Naive thymus-derived CD4-positive, alpha-beta T cell (primary cell): Measurements from ENCODE around the gene BMP10. TPM values are rescaled to one million over a fixed set of nuclear protein-coding genes. Genes with fewer than 3 reads are reported as not detected.

Source experiments
- ATAC-seq: fragments of 150-1000 bp; cut with Tn5 transposase; 2 replicates; pipeline ENCODE4 v1.10.0; 2021; ENCODE audit warnings: mild to moderate bottlenecking, moderate library complexity
- CTCF ChIA-PET: fragments of 350-600 bp; sonication (Branson Sonifier 250); formaldehyde crosslinking; loops from one replicate; lab custom pipeline; 2021; ENCODE audit warnings: antibody characterized with exemption; lab: Charles Lee
- POLR2A ChIA-PET: fragments of 350-600 bp; sonication (Branson Sonifier 250); formaldehyde crosslinking; loops from one replicate; lab custom pipeline; 2021; ENCODE audit warnings: antibody characterized with exemption, inconsistent platforms; lab: Charles Lee
- DNase-seq, 9 donors: peaks; one replicate each; pipeline versions ENCODE4 v3.0.0 to v3.0.0-alpha.2; 2020 to 2022; ENCODE audit warnings: mixed read lengths in 1 of 9
- H3K27ac ChIP-seq: one replicate; pipeline ENCODE4 v1.7.0; 2013; ENCODE audit warnings: mild to moderate bottlenecking, low read depth, low read length, moderate library complexity
- H3K27me3 ChIP-seq, 2 donors: one replicate each; pipeline ENCODE4 v1.7.0; 2013; ENCODE audit warnings: low read length in 2 of 2, mild to moderate bottlenecking in 2 of 2, moderate library complexity in 2 of 2; ENCODE audit not compliant: control insufficient read depth in 2 of 2, insufficient read depth in 2 of 2
- H3K36me3 ChIP-seq, 3 experiments: 1 replicate in 2 of 3; 2 replicates in 1 of 3; pipeline ENCODE4 v1.7.0; 2013; ENCODE audit warnings: low read length in 3 of 3, mild to moderate bottlenecking in 3 of 3, moderate library complexity in 1 of 3; ENCODE audit not compliant: insufficient read depth in 3 of 3, control insufficient read depth in 2 of 3
- H3K4me1 ChIP-seq, 2 donors: one replicate each; pipeline ENCODE4 v1.7.0; 2013; ENCODE audit warnings: low read length in 2 of 2, mild to moderate bottlenecking in 2 of 2, moderate library complexity in 1 of 2; ENCODE audit not compliant: control insufficient read depth in 2 of 2, insufficient read depth in 2 of 2
- H3K4me3 ChIP-seq: 2 replicates; pipeline ENCODE4 v1.7.0; 2013; ENCODE audit warnings: mild to moderate bottlenecking, low read length
- H3K9me3 ChIP-seq, 3 experiments: 1 replicate in 2 of 3; 2 replicates in 1 of 3; pipeline ENCODE4 v1.7.0; 2013; ENCODE audit warnings: low read length in 3 of 3; ENCODE audit not compliant: control insufficient read depth in 2 of 3
- H3K27ac Mint-ChIP-seq, 9 donors: one replicate each; pipeline ENCODE4 v1.8.0; 2020 to 2022; ENCODE audit warnings: mixed read lengths in 9 of 9, mild to moderate bottlenecking in 8 of 9, moderate library complexity in 5 of 9, inconsistent platforms in 2 of 9
- H3K27me3 Mint-ChIP-seq, 5 donors: one replicate each; pipeline ENCODE4 v1.8.0; 2021 to 2022; ENCODE audit warnings: mixed read lengths in 5 of 5, mild to moderate bottlenecking in 1 of 5
- H3K36me3 Mint-ChIP-seq, 5 donors: one replicate each; pipeline ENCODE4 v1.8.0; 2020 to 2022; ENCODE audit warnings: mixed read lengths in 5 of 5, mild to moderate bottlenecking in 3 of 5, inconsistent platforms in 1 of 5
- H3K4me1 Mint-ChIP-seq, 7 donors: one replicate each; pipeline ENCODE4 v1.8.0; 2020 to 2022; ENCODE audit warnings: mixed read lengths in 7 of 7, mild to moderate bottlenecking in 3 of 7, inconsistent platforms in 1 of 7
- H3K4me3 Mint-ChIP-seq, 10 donors: one replicate each; pipeline ENCODE4 v1.8.0; 2020 to 2022; ENCODE audit warnings: mild to moderate bottlenecking in 10 of 10, mixed read lengths in 10 of 10, moderate library complexity in 6 of 10, inconsistent platforms in 2 of 10
- H3K9me3 Mint-ChIP-seq, 11 donors: one replicate each; pipeline ENCODE4 v1.8.0; 2020 to 2022; ENCODE audit warnings: mixed read lengths in 11 of 11, mild to moderate bottlenecking in 4 of 11, inconsistent platforms in 1 of 11, moderate library complexity in 1 of 11
- intact Hi-C, 2 donors: fragments of 100-400 bp; cut with micrococcal nuclease; formaldehyde crosslinking; loops; one replicate each; pipeline ENCODE4 v1.15.1; 2023
- polyA plus RNA-seq, 2 donors: library from polyadenylated mRNA; unstranded; fragments of 300-500 nt; fragmentation: Illumina TruSeq; gene quantifications; one replicate each; pipeline ENCODE4 v1.2.3, GENCODE V29; 2021
- total RNA-seq, 6 experiments: library from RNA in 5 of 6; stranded (reverse) in 5 of 6; gene quantifications; 1 replicate in 5 of 6; 2 replicates in 1 of 6; pipeline ENCODE4 v1.2.3 and lab custom pipeline; 2021 to 2026

BMP10 gene
- total and polyA plus RNA-seq, 7 experiments from 2014 or later = not detected

DNA sequence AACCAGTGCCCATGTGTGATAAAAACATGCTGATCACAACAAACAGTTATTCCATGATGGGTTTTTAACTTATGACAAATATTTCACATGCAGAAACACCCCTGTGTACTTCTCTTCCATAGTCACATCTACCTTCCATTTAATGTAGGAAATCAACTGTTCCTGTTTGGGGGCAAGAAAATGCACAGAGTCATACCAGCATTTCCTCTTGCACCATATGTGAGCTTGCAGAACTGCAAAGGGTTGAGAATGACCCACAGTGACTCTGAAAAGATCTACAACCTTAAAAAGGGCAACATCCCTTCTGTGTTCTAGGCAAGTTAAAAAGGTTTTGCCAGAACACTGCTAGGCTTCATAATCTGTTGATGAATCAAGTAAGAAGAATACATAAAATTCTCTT lies 9.9 kb downstream of the BMP10 start:
- intact Hi-C loops = no loop called here
- Histone ChIP-seq H3K4me3 (no peak overlapping the region), H3K27ac (no peak overlapping the region), H3K9me3 (no peaks in the 10 kb centered on the region), H3K4me1 (no peaks in the 10 kb centered on the region), H3K36me3 (no peaks in the 10 kb centered on the region), H3K27me3 (no peaks in the 10 kb centered on the region)
- ChIA-PET CTCF (interaction anchor here (0.6 kb wide), 1 partner anchor 22 kb away, joined by 3 read pairs; no protein-coding TSS in a partner anchor), POLR2A (no interaction called here)
- peaks cover 0 to 4% (median 0%) of the 10 kb centered on the region in 5 donors for H3K27me3 Mint-ChIP-seq
- peak; percentile 51 for ATAC-seq
- H3K9me3 Mint-ChIP-seq = peaks cover 0 to 3% (median 0%) of the 10 kb centered on the region in 11 donors
- no peaks in the 10 kb centered on the region for H3K36me3 Mint-ChIP-seq
- no peak overlapping the region for H3K4me3 Mint-ChIP-seq
- H3K4me1 Mint-ChIP-seq = peaks cover 0 to 12% (median 0%) of the 10 kb centered on the region in 7 donors
- DNase-seq = no peak
- no peak overlapping the region for H3K27ac Mint-ChIP-seq

DNA sequence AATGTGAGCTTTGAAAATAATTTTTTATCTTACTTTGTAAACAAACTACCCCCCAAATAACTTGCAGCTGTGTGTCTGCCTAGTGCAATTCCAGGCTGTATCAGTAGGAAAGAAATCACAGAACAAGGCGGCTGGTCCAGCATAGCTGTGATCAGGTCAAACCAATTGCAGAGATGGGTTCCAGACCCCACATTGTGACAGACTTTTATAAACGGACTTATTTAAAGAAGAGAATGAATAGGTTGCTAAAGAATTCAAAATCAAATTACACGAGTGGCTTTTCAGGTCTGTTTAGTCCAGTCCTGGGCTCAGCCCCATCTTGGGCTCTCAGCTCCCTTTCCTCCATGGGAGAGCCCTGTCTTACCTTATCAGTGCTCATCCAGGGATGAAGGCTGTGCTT lies 11.1 kb downstream of the BMP10 start:
- intact Hi-C loops = no loop called here
- ATAC-seq (no peak), DNase-seq (no peak)
- no peaks in the 10 kb centered on the region for H3K36me3 ChIP-seq
- CTCF ChIA-PET = interaction anchor here (0.5 to 1.2 kb wide), 3 partner anchors 10 to 151 kb away, joined by 3 to 4 read pairs (median 3); no protein-coding TSS in a partner anchor
- peaks cover 0 to 4% (median 0%) of the 10 kb centered on the region in 5 donors for H3K27me3 Mint-ChIP-seq
- no peak overlapping the region for H3K27ac Mint-ChIP-seq
- no peaks in the 10 kb centered on the region for H3K27me3 ChIP-seq
- no peaks in the 10 kb centered on the region for H3K9me3 ChIP-seq
- no peak overlapping the region for H3K4me3 Mint-ChIP-seq
- H3K4me1 Mint-ChIP-seq = peaks cover 0 to 12% (median 0%) of the 10 kb centered on the region in 7 donors
- H3K4me1 ChIP-seq = no peaks in the 10 kb centered on the region
- H3K36me3 Mint-ChIP-seq = no peaks in the 10 kb centered on the region
- no peak overlapping the region for H3K4me3 ChIP-seq
- POLR2A ChIA-PET = interaction anchor here (0.9 kb wide), 1 partner anchor 9 kb away, joined by 3 read pairs; no protein-coding TSS in a partner anchor
- H3K27ac ChIP-seq = no peak overlapping the region
- H3K9me3 Mint-ChIP-seq = peaks cover 0 to 3% (median 0%) of the 10 kb centered on the region in 11 donors

- Mint-ChIP-seq H3K9me3 (peaks cover 0 to 3% (median 0%) of the 10 kb centered on the region in 11 donors), H3K36me3 (peaks cover 0 to 4% (median 0%) of the 10 kb centered on the region in 5 donors), H3K27me3 (peaks cover 0 to 7% (median 4%) of the 10 kb centered on the region in 5 donors), H3K4me3 (no peak overlapping the region), H3K27ac (no peak overlapping the region), H3K4me1 (peaks cover 0 to 12% (median 0%) of the 10 kb centered on the region in 7 donors)
- intact Hi-C loops = no loop called here
- Histone ChIP-seq H3K36me3 (no peaks in the 10 kb centered on the region), H3K9me3 (no peaks in the 10 kb centered on the region), H3K4me3 (no peak overlapping the region), H3K27ac (no peak overlapping the region), H3K4me1 (no peaks in the 10 kb centered on the region), H3K27me3 (no peaks in the 10 kb centered on the region)
- ATAC-seq (peak; percentile 84), DNase-seq (no peak)
- ChIA-PET CTCF (interaction anchor here (0.6 kb wide), 1 partner anchor 102 kb away, joined by 3 read pairs; no protein-coding TSS in a partner anchor), POLR2A (no interaction called here)
Measured at GRCh38 chr2:68857855-68858456, 13.2 kb downstream of the BMP10 start.

DNA sequence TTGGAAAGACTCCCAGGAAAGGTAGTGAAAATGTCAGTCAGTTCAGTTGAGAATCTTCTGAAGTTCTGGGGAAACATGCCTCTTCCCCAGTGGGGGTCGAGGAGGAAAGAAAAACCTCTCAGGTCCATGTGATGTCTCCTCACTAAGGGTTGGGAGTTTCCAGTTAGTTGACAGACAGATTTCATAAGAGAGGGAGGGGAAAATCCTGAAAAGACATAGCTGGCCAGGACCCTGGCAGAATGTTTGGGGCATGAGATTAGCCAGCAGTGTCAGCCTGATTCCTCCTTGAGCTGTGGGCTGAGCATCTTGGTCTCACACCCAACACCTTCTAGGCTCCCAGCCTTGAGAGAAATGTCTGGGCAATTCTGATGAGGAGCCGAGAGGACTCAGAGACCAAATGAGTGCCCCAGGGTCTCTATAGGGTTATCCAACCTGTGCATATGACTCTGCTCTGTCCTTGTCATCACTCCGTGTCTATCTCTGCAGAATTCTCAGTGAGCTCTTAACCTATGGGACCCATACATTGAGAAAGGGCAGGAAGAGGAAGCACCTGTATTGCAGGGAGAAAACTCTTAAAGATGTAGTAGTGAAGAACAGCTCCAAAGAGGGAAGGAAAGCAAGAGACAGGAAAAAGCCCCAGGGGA lies 13.9 kb downstream of the BMP10 start:
- no peak for DNase-seq
- Mint-ChIP-seq H3K27me3 (peaks cover 0 to 10% (median 4%) of the 10 kb centered on the region in 5 donors), H3K4me3 (no peak overlapping the region)

GRCh38 chr2:68855550-68855949 lies 15.6 kb downstream of the BMP10 start:
- no peak overlapping the region for H3K4me3 Mint-ChIP-seq
- no peaks in the 10 kb centered on the region for H3K9me3 ChIP-seq
- CTCF ChIA-PET = no interaction called here
- POLR2A ChIA-PET = no interaction called here
- peaks cover 0 to 19% (median 4%) of the 10 kb centered on the region in 5 donors for H3K27me3 Mint-ChIP-seq
- peaks cover 0 to 3% (median 0%) of the 10 kb centered on the region in 11 donors for H3K9me3 Mint-ChIP-seq
- DNase-seq = no peak
- ATAC-seq = no peak
- no peak overlapping the region for H3K27ac Mint-ChIP-seq
- no peaks in the 10 kb centered on the region for H3K27me3 ChIP-seq
- no peak overlapping the region for H3K4me3 ChIP-seq
- H3K36me3 ChIP-seq = no peaks in the 10 kb centered on the region
- peaks cover 0 to 7% (median 0%) of the 10 kb centered on the region in 7 donors for H3K4me1 Mint-ChIP-seq
- intact Hi-C loops = no loop called here
- peaks cover 0 to 4% (median 0%) of the 10 kb centered on the region in 5 donors for H3K36me3 Mint-ChIP-seq
- no peaks in the 10 kb centered on the region for H3K4me1 ChIP-seq
- no peak overlapping the region for H3K27ac ChIP-seq

More for the DNA sequence above, 13.9 kb downstream of the BMP10 start:
- CTCF ChIA-PET = no interaction called here
- H3K36me3 ChIP-seq = no peaks in the 10 kb centered on the region
- Mint-ChIP-seq H3K36me3 (peaks cover 0 to 4% (median 0%) of the 10 kb centered on the region in 5 donors), H3K9me3 (peaks cover 0 to 3% (median 0%) of the 10 kb centered on the region in 11 donors), H3K27ac (no peak overlapping the region), H3K4me1 (peaks cover 0 to 12% (median 0%) of the 10 kb centered on the region in 7 donors)
- intact Hi-C loops = no loop called here
- H3K4me3 ChIP-seq = no peak overlapping the region
- no peaks in the 10 kb centered on the region for H3K9me3 ChIP-seq
- H3K27me3 ChIP-seq = no peaks in the 10 kb centered on the region
- peak; percentile 28 for ATAC-seq
- H3K27ac ChIP-seq = no peak overlapping the region
- POLR2A ChIA-PET = no interaction called here
- no peaks in the 10 kb centered on the region for H3K4me1 ChIP-seq

DNA sequence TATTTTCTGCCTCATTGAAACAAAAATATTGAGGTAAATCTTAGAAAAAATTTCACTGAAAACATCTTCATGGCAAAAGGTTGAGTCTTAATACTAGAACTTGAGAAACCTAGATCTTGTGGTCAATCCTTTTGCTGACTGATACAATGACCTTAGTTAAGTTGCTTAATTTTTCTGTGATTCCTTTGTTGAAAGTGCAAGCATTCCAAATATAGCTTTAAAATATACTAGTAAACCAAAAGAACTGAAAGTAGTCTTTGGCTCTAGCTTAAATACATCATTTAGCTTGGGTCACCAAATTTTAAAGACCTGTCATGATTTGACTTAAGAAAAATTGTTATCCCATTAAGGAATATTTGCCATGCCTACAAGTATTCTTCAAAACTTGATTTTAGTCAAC lies 16.7 kb downstream of the BMP10 start:
- POLR2A ChIA-PET = interaction anchor here (0.6 kb wide), 1 partner anchor 353 kb away, joined by 3 read pairs; no protein-coding TSS in a partner anchor
- no peak for ATAC-seq

More for the DNA sequence above, 16.7 kb downstream of the BMP10 start:
- Mint-ChIP-seq H3K27me3 (peaks cover 0 to 25% (median 7%) of the 10 kb centered on the region in 5 donors), H3K4me1 (peaks cover 0 to 7% (median 0%) of the 10 kb centered on the region in 7 donors), H3K9me3 (peaks cover 0 to 3% (median 0%) of the 10 kb centered on the region in 11 donors), H3K27ac (no peak overlapping the region), H3K4me3 (no peak overlapping the region), H3K36me3 (peaks cover 0 to 4% (median 0%) of the 10 kb centered on the region in 5 donors)
- CTCF ChIA-PET = interaction anchor here (0.5 kb wide), 1 partner anchor 35 kb away, joined by 3 read pairs; no protein-coding TSS in a partner anchor
- no peak overlapping the region for H3K27ac ChIP-seq
- no peaks in the 10 kb centered on the region for H3K4me1 ChIP-seq
- no peak for DNase-seq
- H3K4me3 ChIP-seq = no peak overlapping the region
- intact Hi-C loops = no loop called here
- H3K36me3 ChIP-seq = no peaks in the 10 kb centered on the region
- no peaks in the 10 kb centered on the region for H3K27me3 ChIP-seq
- no peaks in the 10 kb centered on the region for H3K9me3 ChIP-seq
